ENCODE data around the gene LAMA3. TPM values are rescaled to one million over a fixed set of nuclear protein-coding genes. Genes with fewer than 3 reads are reported as not detected.

Gene LAMA3
- total and polyA plus RNA-seq, 2 experiments from 2014 or later = 3.9 to 4.9 TPM

GRCh38 chr18:23675896-23676295, 13.4 kb upstream of the LAMA3 start:
- peaks cover 5% of the 10 kb centered on the region; the same call in 1 of the 2 replicates for H3K9me2 ChIP-seq (ENCODE audit: insufficient read depth)
- Mint-ChIP-seq H3K27me3 (ENCODE audit: insufficient read depth, low read depth, poor library complexity) (peaks cover 3% of the 10 kb centered on the region), H3K4me3 (no peak overlapping the region), H3K9me3 (no peaks in the 10 kb centered on the region), H3K4me1 (peaks cover 3% of the 10 kb centered on the region; the same call in 1 of the 3 replicates), H3K36me3 (ENCODE audit: low read depth) (no peaks in the 10 kb centered on the region), H3K27ac (no peak overlapping the region)
- H3F3A ChIP-seq (replicated peaks; ENCODE audit: low read depth) = no peaks in the 10 kb centered on the region
- no peaks in the 10 kb centered on the region for H3K4me1 ChIP-seq (ENCODE audit: insufficient read depth)
- H3K36me3 ChIP-seq (ENCODE audit: insufficient read depth) = no peaks in the 10 kb centered on the region
- DNase-seq (ENCODE audit: low spot score) (no peak), ATAC-seq (no peak)
- H3K4me2 ChIP-seq = no peak overlapping the region
- no peak overlapping the region for H3K27ac ChIP-seq (ENCODE audit: low read depth)
- no peaks in the 10 kb centered on the region for H3K79me2 ChIP-seq (replicated peaks; ENCODE audit: insufficient read depth)
- H3K4me3 ChIP-seq = no peak overlapping the region
- no peaks in the 10 kb centered on the region for H3K27me3 ChIP-seq (ENCODE audit: insufficient read depth)
- no peaks in the 10 kb centered on the region for H4K20me1 ChIP-seq (replicated peaks; ENCODE audit: insufficient read depth)
- TF ChIP-seq STAT1 (IDR thresholded peaks at IDR 0.05; ENCODE audit: unreplicated experiment) = no peak
- no peak overlapping the region for H2AFZ ChIP-seq

DNA sequence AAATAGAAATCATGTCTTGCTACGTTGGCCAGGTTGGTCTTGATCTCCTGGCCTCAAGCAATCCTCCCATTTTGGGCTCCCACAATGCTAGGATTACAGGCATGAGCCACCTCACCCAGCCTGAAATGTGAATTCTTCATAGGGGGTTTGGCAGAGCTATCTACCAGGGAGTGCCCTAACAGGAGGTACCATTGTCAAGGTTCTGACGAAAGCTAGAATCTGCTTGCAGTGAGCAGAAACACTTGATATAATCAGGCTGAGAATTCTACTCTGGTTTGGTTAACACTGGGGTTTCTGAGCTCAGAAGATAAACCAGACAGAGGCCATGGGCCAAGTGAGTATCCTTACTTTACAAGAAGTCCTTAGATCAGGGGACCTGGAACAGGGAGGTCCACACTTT, 7.2 kb upstream of the LAMA3 start:
- Histone ChIP-seq H3K27me3 (ENCODE audit: insufficient read depth) (peaks cover 1% of the 10 kb centered on the region; the same call in 1 of the 2 replicates), H2AFZ (peak overlapping the region; percentile 9; the same call in 1 of the 2 replicates), H3K9me2 (ENCODE audit: insufficient read depth) (peaks cover 5% of the 10 kb centered on the region; the same call in 1 of the 2 replicates), H3K4me2 (no peak overlapping the region), H3K27ac (ENCODE audit: low read depth) (no peak overlapping the region), H3K4me3 (no peak overlapping the region), H3K4me1 (ENCODE audit: insufficient read depth) (no peaks in the 10 kb centered on the region), H3F3A (replicated peaks; ENCODE audit: low read depth) (no peaks in the 10 kb centered on the region), H3K36me3 (ENCODE audit: insufficient read depth) (no peaks in the 10 kb centered on the region), H4K20me1 (replicated peaks; ENCODE audit: insufficient read depth) (no peaks in the 10 kb centered on the region), H3K79me2 (replicated peaks; ENCODE audit: insufficient read depth) (no peaks in the 10 kb centered on the region)
- TF ChIP-seq ZNF114 (CRISPR knock-in tag; IDR thresholded peaks at IDR 0.05) (no peak), EZH2 (IDR thresholded peaks at IDR 0.05; ENCODE audit: low read depth, unreplicated experiment) (no peak), ZNF331 (CRISPR knock-in tag; IDR thresholded peaks at IDR 0.05; ENCODE audit: low read depth) (no peak), POLR2AphosphoS5 (IDR thresholded peaks at IDR 0.05; ENCODE audit: low read depth) (no peak), EZH2phosphoT487 (IDR thresholded peaks at IDR 0.05; ENCODE audit: unreplicated experiment) (no peak), NANOG (IDR thresholded peaks at IDR 0.05; ENCODE audit: borderline replicate concordance) (no peak), STAT1 (IDR thresholded peaks at IDR 0.05; ENCODE audit: unreplicated experiment) (no peak), CTCF (conservative IDR thresholded peaks at IDR 0.05; ENCODE audit: low read depth in 2 of 2) (no peak), CREB1 (CRISPR knock-in tag; IDR thresholded peaks at IDR 0.05; ENCODE audit: low read depth) (no peak), JUNB (IDR thresholded peaks at IDR 0.05; ENCODE audit: unreplicated experiment) (no peak)
- TF ChIP-seq, protein P1, sequence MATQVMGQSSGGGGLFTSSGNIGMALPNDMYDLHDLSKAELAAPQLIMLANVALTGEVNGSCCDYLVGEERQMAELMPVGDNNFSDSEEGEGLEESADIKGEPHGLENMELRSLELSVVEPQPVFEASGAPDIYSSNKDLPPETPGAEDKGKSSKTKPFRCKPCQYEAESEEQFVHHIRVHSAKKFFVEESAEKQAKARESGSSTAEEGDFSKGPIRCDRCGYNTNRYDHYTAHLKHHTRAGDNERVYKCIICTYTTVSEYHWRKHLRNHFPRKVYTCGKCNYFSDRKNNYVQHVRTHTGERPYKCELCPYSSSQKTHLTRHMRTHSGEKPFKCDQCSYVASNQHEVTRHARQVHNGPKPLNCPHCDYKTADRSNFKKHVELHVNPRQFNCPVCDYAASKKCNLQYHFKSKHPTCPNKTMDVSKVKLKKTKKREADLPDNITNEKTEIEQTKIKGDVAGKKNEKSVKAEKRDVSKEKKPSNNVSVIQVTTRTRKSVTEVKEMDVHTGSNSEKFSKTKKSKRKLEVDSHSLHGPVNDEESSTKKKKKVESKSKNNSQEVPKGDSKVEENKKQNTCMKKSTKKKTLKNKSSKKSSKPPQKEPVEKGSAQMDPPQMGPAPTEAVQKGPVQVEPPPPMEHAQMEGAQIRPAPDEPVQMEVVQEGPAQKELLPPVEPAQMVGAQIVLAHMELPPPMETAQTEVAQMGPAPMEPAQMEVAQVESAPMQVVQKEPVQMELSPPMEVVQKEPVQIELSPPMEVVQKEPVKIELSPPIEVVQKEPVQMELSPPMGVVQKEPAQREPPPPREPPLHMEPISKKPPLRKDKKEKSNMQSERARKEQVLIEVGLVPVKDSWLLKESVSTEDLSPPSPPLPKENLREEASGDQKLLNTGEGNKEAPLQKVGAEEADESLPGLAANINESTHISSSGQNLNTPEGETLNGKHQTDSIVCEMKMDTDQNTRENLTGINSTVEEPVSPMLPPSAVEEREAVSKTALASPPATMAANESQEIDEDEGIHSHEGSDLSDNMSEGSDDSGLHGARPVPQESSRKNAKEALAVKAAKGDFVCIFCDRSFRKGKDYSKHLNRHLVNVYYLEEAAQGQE (IDR thresholded peaks at IDR 0.05; ENCODE audit: unreplicated experiment) = no peak
- no peak for DNase-seq (ENCODE audit: low spot score)
- Mint-ChIP-seq H3K27me3 (ENCODE audit: insufficient read depth, low read depth, poor library complexity) (no peaks in the 10 kb centered on the region), H3K4me1 (no peaks in the 10 kb centered on the region), H3K27ac (no peak overlapping the region), H3K36me3 (ENCODE audit: low read depth) (no peaks in the 10 kb centered on the region), H3K4me3 (no peak overlapping the region), H3K9me3 (no peaks in the 10 kb centered on the region)
- no peak for ATAC-seq
